GM19463 (cell line): ENCODE measurements around the gene TMEM82.

ENCODE experiments used
- ATAC-seq: cut with Tn5 transposase; IDR thresholded peaks from one replicate; pipeline ENCODE4 v1.9.1; 2021; ENCODE audit warnings: mild to moderate bottlenecking, moderate library complexity; ENCODE audit not compliant: unreplicated experiment

TMEM82 gene

DNA sequence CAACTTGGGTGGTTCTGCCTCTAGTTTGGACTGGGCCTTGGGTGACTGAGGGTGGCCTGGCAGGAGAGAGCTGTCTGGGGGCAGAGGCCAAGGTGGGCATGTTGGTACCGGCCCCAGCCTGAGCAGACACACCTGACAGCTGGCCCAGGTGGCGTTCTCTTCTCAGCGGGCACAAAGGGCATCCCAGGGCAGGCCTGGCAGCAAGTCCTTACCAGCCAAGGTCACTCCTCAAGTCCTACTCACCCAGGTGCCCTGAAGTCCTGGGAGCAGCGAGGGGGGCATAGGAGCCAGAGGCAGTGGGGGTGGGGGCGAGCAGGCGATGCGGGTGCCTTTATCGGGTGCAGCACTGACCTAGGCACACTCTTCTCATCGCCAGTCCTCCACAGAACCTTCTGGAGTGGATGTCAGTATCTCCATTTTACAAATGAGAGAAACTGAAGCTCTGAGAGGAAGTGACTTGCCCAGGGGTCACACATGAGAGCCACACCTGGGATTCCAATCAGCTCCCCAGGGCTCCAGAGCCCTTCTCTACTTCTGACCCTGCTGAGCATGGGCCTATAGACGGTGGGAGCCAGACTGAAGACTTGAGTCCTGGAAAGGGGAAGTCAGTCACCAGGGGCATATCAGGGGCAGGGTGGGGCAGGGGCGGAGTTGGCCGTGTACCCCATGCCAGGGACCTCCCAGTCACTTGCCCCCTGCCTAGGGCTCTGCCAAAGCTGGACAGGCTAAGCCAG lies 6.8 kb upstream of the TMEM82 start:
- no peak for ATAC-seq

DNA sequence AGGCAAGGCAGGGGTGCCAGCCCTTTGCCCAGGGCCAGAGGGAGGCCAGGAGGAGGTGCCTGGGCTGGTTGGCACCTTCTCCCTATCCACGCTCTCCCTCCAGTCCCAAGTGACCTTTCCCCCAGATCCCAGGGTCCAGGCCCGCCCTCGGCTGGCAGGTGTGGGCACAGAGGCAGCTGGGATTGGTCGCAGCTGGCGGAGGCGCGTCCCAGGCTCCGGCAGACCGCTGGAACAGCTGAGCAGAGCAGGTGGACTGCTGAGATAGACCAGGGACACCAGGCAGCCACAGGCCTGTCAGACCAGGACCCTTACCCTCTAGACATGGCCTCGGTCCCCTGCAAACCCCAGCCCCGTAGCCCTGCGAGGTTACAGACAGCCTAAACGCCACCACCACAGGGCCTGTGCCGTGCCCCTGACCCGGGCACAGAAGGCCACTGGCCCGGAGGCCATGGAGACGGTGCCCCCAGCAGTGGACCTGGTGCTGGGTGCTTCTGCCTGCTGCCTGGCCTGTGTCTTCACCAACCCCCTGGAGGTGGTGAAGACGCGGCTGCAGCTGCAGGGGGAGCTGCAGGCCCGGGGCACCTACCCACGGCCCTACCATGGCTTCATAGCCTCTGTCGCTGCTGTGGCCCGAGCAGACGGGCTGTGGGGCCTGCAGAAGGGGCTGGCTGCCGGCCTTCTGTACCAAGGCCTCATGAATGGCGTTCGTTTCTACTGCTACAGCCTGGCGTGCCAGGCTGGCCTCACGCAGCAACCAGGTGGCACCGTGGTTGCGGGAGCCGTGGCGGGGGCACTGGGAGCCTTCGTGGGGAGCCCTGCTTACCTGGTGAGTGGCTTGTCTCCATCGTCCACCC lies 6.0 kb upstream of the TMEM82 start, which contains the start of gene SLC25A34:
TSS of gene SLC25A34 (plus strand) at position 221 of the 854 bp plus-strand sequence. CDS start at position 449, 228 bp downstream.
- ATAC-seq, result no peak

DNA sequence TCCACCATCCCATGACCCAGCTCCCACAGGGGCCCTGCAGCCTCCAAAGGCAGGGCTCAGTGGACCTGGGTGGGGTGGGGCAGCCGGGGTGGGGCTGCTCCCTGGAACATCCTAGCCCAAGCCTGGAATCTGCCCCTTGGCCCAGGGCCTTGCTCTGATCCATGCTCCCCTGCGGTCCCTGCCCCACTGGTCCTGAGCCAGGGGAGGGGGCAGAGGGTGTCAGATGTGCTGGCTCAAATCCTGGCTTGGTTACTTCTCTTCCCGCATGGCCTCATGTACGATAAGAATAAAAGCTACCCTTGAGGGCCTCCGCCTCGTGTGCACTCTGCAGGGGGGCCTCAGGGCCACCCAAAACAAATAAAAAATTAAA lies 5.4 kb upstream of the TMEM82 start:
- ATAC-seq, result no peak

DNA sequence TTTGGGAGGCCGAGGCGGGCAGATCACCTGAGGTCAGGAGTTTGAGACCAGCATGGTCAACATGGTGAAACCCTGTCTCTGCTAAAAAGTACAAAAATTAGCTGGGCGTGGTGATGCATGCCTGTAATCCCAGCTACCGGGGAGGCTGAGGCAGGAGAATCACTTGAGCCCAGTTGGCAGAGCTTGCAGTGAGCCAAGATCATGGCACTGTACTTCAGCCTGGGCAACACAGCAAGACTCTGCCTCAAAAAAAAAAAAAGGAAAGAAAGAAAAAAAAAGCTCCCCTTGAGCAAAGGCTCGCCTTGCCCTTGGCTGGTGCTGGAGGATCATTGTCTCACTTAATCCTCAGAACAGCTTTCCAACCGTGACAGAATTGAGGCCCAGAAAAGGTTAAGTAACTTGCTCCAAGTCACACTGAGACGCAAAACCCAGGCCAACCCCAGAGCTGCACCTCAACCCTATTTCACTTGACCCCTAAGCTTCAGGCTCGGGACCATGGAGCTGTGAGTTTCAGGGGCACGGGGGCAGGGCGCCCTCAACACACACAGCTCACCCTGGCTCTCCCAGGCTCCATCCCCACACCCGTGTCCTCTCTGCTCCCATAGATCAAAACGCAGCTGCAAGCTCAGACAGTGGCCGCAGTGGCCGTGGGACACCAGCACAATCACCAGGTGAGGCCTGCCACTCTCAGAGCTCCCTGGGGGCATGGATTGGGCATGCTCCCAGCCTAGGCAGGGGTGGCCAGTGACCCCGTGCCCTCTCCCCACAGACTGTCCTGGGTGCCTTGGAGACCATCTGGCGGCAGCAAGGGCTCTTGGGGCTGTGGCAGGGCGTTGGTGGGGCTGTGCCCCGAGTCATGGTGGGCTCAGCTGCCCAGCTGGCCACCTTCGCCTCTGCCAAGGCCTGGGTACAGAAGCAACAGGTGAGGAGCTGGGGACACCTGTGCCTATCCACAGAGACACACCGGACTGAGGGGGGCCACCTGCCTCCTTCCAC lies 4.7 kb upstream of the TMEM82 start:
- ATAC-seq, result no peak

DNA sequence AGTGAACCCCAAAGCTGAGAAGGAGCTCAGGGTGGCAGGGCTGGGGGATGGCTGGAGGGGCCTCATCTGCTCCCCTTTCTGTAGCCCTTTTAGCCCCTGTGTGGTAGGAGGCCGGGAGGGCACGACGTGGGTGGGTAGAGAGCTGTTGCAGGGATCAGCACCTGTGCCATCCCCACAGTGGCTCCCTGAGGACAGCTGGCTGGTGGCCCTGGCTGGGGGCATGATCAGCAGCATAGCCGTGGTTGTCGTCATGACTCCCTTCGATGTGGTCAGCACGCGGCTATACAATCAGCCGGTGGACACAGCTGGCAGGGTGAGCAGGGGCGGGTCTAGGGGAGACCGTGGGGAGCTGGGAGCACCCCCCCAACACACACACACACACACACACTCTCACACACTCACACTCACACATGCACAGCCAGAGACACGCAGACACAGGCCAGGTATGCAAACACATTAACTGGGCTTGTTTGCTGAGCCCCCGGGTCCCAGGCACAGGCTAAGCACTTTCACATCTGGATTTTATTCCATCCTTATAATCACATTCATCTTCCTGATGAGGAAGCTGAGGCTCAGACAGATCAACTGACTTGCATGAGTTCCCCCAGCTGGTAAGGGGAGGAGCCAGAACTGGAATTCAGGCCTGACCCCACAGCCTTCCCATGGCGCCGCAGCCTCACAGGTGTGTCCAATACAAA lies 3.7 kb upstream of the TMEM82 start:
- no peak for ATAC-seq

DNA sequence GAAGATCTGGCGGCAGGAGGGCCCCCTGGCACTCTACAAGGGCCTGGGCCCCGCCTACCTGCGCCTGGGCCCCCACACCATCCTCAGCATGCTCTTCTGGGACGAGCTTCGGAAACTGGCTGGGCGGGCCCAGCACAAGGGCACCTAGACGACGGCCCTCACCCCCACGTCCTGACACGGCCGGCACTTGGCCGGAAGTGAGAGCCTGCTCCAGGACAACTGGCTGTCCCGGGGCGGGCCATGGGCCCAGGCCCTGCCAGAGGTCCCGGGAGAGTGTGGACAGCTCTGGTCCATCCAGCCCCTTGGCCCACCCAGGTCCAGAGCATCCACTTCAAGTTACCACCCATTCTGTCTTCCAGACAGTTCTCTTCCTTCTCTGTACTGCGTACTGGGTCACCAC lies 3.0 kb upstream of the TMEM82 start:
- no peak for ATAC-seq

DNA sequence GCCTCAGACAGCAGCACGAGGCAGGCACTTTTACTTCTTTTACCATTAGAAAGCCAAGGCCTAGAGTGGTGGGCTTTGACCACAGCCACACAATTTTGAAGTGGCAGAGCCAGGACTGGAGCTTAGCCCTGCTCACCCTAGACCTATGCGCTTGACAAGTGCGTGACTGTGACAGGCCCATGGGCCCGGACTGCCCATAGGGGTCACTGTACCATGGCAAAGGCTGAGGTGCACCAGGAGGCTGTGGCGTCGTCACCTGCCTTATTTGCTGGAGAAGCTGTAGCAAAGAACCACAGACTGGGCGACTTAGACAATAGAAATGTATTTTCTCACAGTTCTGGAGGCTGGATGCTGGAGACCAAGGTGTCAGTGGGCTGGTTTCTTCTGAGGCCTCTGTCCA lies 2.6 kb upstream of the TMEM82 start:
- ATAC-seq, result no peak

DNA sequence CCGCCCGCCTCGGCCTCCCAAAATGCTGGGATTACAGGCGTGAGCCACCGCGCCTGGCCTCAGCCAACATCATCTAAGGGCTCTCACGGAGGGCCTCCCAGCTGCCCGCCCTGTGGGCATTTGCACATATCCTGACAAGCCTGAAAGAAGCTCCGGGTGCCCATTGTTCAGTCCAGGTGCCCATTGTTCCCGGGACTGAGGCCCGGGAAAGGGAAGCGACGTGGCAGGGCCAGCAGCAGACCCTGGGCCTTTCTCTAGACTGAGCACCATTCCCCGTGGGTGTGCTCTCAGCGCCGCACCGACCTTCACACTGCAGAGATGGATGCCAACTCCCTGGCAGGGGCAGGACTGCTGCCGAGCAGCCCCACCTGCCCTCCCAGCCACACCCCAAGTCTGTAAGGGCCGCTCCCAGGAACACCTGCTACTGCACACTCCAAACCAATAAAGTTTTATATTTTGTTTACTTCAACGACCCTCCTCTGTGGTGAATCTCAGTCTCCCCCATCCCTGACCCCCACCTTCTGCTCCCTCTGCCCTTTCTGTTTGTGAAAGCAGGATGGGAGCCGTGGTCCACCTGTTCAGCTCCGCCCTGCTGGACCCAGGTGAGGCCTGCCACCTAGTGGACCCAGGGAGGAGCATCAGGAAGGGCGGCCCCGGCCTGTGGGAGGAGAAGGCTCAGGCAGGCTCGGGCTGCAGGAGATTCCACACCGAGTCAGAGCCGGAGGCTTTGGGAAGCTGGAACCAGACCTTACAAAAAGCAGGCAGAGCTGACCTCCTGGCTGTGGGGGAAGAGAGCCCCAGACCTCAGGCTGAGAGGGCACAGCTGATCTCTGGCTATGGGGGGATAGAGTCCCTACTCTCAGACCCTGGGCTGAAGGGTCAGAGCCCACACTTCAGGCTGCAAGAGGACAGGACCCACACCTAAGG lies 1.1 kb upstream of the TMEM82 start:
- ATAC-seq, result no peak

DNA sequence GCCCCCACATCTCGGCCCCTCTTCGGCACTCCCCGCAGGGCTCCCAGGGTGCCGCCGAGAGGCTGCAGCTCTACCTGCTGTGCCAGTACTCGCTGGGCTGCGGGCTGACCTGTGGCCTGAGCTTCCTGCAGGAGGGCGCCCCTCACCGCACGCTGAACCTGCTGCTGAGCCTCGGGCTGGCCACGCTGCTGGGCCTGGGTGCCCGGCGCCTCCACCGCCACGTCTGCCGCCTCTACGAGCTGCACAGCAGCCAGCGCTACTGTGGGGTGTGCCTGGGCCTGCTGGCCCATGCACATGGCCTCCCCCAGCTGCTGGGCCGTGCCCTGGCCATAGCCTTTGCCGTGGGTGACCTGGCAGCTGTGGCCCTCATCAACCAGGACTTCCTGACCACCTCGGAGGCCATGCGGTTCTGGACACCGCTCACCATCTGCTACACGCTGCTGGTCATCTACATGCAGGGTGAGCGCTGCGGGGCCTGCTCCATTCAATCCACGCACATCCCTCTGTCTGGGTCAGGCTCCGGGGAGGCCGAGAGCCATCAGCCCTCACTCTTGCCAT lies 1.9 kb downstream of the TMEM82 start:
- no peak for ATAC-seq

DNA sequence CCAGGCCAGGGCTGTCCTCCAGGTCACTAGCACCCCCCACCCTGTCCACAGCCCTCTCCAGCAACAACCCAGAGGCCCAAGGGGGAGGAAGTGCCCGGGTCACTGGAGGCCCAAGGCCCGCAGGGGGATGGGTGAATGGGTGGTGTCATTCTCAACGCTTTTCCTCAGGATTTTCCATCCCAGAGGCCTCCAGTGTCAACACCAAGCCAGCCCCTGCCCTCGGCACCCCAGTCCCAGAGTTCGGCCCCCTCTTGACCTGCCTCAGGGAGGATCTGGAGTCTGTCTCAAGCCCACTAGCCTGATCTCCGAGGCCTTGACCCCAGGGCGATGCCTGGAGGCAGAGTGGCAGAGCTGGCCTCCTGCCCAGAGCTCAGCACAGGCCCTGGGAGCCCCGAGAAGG lies 5.1 kb downstream of the TMEM82 start:
- ATAC-seq, result no peak

DNA sequence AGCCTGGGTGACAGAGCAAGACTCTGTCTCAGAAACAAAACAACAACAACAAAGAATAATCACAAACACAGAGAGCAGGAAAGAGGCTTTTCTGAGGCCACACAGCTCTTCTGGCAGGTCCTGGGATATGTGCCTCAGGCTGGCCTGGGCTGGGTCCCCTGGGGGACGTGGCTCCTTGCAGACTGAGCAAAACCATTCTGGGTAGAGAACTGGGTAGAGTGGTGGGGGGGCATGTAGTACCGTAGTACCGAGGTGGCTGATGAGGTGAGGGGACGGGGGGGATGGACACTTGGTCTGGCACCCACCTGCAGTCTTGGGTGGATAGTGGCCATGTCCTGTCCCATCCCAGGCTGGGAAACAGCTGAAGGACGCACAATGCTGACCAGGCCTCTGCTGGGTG lies 6.0 kb downstream of the TMEM82 start:
- no peak for ATAC-seq

DNA sequence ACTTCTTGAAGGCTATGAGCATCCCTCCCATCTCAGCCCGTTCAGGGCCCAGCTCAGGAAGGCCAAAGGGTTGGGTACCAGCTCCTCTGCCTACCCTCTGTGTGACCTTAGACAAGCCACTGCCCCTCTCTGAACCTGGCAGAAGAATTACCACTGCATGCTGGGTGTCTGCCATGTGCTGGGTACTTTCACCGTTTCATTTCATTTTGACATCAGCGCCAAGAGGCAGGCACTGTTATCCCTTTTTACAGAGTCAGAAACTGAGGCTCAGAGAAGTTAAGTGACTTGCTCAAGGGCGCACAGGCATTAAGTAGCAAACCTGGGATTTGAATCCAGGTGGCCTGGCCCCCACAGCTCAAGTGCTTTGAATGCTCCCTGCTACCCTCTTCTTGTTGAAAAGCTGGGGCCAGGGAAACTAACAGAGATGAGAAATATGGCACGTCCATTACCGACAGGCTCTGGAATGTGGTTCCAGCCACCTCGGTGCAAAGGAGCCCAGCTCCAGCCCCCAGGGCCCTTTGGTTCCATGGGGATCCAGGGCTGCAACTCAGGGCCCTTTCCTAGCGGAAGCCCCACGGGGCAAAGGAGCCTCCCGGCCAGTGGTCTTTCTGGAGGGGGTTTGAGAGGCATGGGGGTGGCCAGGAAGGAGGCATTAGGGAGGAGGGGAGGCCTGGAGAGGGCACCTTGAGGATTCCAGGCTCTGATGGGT lies 6.5 kb downstream of the TMEM82 start:
- no peak for ATAC-seq

DNA sequence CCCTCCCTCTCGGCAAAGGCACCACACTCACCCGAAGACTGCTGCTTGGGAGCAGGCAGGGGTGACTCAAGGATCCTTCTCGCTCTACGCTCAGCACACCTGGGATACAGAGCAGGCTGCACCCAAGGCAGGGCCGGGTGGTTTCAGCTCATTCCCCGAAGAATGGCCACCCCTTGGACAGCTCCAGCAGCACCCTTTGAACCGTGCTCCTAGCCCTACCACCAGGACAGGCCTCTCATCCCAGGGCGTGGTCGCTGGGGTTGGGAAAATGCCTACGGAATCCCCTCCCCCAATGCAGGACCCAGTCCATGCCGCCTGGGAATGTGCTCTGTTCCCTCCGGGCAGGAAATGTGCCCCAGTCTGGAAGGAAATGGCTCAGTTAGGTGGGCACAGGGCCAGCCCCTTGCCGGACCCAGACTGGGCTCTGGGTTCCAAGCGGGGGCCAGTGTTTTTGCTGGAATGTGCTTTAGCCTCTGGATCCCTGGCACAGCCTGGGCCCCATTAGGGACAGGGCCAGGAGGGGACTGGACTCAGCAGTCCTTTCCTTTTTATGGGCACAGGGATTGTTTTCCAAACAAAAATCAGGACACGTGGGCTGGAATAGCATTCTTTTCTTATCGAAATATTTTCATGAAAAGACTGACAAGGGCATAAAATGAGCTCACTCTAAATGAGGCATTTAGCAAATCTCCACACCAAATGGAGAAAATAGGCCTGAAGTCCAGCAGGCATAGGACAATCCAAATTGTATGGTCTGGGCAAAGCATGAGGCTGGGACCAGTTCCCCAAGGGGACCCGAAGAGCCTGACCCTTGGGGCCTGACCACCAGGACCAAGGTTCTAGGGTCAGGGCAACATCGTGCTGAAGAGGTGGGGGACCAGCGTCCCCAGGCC lies 7.3 kb downstream of the TMEM82 start:
- ATAC-seq, result no peak

DNA sequence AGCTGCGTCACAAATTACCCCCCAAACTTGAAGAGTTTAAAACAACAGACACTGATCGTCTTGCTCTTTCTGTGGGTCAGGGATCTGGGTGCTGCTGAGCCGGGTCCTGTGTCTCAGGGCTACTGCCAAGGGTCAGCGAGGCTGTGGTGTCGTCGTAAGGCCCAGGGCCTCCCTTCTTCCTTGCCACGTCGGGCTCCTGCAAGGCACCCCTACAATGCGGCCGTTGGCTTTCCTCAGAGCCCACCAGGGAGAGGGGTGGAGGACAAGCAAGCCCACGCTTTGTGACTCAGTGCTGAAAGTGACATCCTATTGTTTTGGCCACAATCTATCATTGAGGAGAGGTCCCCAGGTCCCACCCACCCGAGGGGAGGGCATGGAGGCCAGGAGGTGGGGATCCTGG lies 8.6 kb downstream of the TMEM82 start:
- no peak for ATAC-seq

DNA sequence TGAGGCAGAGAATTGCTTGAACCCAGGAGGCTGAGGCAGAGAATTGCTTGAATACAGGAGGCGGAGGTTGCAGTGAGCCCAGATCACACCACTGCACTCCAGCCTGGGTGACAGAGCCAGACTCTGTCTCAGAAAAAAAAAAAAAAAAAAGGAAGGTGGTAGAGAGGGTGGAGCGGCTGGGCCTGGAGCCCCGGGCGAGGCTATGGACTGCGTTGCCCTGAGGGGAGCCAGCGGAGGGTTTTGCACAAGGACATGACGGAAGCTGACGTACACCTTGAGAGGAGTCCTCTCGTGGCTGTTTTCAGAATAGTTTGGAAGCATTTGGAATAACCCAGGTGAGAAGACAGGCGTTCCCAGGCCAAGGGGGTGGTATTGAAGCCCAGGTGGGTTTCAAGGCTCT lies 9.4 kb downstream of the TMEM82 start:
- ATAC-seq, result no peak

DNA sequence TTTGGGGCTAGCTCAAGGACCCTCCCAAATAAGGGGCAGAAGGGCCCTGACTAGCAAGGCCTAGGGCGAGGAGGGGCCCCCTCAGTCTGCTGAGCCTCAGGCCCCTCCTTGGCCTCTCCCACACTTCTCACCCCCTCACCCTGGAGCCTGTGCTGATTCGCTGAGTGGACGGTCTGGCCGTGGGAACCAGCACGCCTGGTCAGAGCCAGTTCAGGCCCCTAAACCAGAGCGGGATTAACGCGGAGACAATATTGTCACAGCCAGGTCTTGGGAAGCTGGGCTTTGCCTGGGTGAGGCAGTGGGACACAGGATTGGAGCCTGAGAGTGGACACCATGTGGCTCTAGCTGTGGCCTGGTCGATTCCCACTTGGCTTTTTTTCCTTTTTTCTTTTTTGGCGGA lies 11.5 kb downstream of the TMEM82 start:
- no peak for ATAC-seq

DNA sequence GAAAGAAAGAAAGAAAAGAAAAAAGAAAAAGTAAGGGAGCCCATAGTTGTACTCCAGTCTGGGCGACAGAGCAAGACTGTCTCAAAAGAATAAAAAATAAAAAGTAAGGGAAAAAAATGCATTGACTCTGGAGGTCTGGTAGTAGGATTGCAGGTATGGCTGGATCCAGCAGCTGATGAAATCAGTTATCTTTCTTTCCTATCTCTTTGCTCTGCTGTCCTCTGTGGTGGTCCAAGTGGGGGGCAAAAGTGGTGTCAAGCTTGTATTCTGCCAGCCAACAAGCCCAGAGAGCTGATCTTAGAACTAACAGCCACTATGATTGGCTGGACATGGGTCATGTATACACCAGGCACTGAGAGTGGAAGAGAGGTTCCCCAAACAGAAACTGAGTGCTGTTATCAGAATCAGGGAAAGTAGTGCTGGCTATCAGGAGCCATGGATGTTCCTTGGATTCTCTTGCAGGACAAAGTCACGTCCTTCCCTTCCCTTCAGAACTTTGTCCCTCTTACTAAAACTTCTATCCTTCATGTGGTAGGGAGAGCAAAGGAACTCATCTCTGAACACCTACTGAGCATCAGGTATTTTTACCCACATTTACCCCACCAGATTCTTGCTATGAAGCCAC lies 12.8 kb downstream of the TMEM82 start:
- ATAC-seq, result no peak
